ENCODE measurements around the gene KAT8. TPM values are rescaled to one million over a fixed set of nuclear protein-coding genes. Genes with fewer than 3 reads are reported as not detected.
"Not testable (repeated sequence)": the region's sequence is repeated elsewhere in the genome, so short reads cannot be mapped to it uniquely, and the experiment has no call there.

The KAT8 gene
- total and polyA plus RNA-seq, 10 of the 15 experiments (the other 5 are each of a cell fraction or from before 2014, with no cell fraction given), result 5.5 to 55.8 (median 39.6) TPM

DNA sequence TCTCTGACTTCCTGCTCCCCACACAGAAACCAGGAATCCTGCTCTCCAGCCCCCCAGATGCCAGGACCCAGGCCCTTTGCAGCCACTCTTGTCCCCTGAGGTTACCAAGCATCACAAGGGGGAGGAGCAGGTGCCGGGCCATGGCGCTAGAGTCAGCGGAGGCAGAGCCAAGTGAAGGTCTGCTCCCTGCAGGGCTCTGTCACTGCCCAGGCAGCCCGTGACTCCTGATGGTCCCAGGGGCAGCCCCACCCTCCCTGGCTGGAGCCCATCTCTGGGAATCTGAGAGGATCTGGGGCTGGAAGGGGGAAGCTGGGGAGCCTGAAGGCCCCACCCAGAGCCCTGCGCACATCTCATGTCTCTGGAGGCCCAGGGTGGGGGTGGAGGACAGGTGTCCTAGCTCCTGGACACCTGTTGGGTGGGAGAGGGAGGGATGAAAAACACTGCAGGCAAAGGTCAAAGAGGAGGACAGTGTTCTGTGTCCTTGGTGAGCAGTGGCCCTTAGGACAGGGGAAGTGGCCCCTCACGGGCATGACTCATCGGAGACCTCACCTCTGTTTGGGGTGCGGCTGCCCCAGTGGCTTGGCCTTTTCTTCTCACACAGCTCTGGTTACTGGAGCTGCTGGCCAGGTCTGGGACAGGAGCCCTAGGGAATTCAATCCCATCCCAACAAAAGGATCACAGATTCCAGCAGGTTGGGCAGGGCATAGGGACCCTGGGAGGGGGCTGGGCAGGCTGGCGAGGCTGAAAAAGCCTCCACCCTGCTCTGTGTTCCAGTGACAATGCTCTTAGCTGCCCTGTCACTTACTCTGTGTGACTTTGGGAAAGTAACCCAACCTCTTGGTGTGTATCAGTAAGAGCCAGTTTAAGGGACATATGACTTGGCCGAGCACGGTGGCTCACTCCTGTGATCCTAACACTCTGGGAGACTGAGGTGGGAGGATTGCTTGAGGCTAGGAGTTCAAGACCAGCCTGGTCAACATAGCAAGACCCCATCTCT, 32.7 kb downstream of the KAT8 start, which contains the start of gene PRSS36 (continued):
- TF ChIP-seq, protein P1, sequence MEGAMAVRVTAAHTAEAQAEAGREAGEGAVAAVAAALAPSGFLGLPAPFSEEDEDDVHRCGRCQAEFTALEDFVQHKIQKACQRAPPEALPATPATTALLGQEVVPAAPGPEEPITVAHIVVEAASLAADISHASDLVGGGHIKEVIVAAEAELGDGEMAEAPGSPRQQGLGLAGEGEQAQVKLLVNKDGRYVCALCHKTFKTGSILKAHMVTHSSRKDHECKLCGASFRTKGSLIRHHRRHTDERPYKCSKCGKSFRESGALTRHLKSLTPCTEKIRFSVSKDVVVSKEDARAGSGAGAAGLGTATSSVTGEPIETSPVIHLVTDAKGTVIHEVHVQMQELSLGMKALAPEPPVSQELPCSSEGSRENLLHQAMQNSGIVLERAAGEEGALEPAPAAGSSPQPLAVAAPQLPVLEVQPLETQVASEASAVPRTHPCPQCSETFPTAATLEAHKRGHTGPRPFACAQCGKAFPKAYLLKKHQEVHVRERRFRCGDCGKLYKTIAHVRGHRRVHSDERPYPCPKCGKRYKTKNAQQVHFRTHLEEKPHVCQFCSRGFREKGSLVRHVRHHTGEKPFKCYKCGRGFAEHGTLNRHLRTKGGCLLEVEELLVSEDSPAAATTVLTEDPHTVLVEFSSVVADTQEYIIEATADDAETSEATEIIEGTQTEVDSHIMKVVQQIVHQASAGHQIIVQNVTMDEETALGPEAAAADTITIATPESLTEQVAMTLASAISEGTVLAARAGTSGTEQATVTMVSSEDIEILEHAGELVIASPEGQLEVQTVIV (IDR thresholded peaks at IDR 0.05; ENCODE audit: borderline replicate concordance, partially characterized antibody), result no peak
- TF ChIP-seq SIX5 (IDR thresholded peaks at IDR 0.05; ENCODE audit: low read depth, low read length, severe bottlenecking) (no peak), JUND (IDR thresholded peaks at IDR 0.05; ENCODE audit: low read depth, low read length) (no peak)

DNA sequence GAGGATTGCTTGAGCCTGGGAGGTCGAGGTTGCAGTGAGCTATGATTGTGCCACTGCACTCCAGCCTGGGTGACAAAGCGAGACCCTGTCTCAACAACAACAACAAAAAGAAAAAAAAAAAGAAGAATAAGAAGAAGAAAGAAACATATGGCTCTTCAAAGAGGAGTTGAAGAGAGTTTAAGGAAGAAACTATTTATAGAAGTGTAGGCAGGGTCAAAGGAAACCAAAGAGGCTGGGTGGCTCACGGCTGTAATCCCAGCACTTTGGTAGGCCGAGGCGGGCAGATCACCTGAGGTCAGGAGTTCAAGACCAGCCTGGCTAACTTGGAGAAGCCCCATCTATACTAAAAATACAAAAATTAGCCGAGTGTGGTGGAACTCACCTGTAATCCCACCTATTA, 33.5 kb downstream of the KAT8 start:
- SMC1A ChIA-PET (ENCODE audit: uncharacterized antibody, unreplicated experiment), result interaction anchor here (1.1 kb wide), 1 partner anchor 9 kb away, joined by 3 read pairs; no protein-coding TSS in a partner anchor
- RAD21 ChIA-PET (ENCODE audit: unreplicated experiment), result interaction anchor here (1.2 to 1.8 kb wide), 2 partner anchors 9 to 182 kb away, joined by 3 to 6 read pairs; no protein-coding TSS in a partner anchor
- H2AFZ ChIP-seq (ENCODE audit: control insufficient read depth, low read depth, low read length); H3K4me2 ChIP-seq (ENCODE audit: control insufficient read depth, insufficient read depth); H3K36me3 ChIP-seq (ENCODE audit: control insufficient read depth in 2 of 2, insufficient read depth in 2 of 2, low read length in 1 of 2); DNase-seq (ENCODE audit: low read depth, low spot score); H3K27me3 ChIP-seq (replicated peaks in 1 of 2; ENCODE audit: control insufficient read depth in 2 of 2, insufficient read depth in 2 of 2, low read length in 1 of 2); H3K79me2 ChIP-seq (ENCODE audit: control insufficient read depth, insufficient read depth, low read length); BruUV-seq (replicated peaks); H4K20me1 ChIP-seq (ENCODE audit: control insufficient read depth, insufficient read depth); H3K4me3 ChIP-seq; H3K27ac ChIP-seq (ENCODE audit: control insufficient read depth, insufficient read depth); intact Hi-C loops (cut with micrococcal nuclease; ENCODE audit: unreplicated experiment); FAIRE-seq; H3K4me1 ChIP-seq (ENCODE audit: control insufficient read depth, insufficient read depth, low read length); in situ Hi-C loops (cut with MboI); H3K9me3 ChIP-seq (replicated peaks; ENCODE audit: control insufficient read depth, insufficient read depth, low read length); ATAC-seq; POLR2A ChIA-PET; H3K9ac ChIP-seq (ENCODE audit: control insufficient read depth, insufficient read depth, low read length): not testable (repeated sequence)
- CTCF ChIA-PET, result interaction anchor here (0.5 to 1.3 kb wide), 2 partner anchors 9 to 232 kb away, joined by 3 read pairs; no protein-coding TSS in a partner anchor
- 29% methylated on average over 5 of the region's 6 CpGs for WGBS (ENCODE audit: insufficient coverage, insufficient replicate concordance, low lambda C conversion rate, missing lambda C conversion rate)

All from GM12878 (cell line).